ENCODE results near the gene CYP24A1. TPM values are rescaled to one million over a fixed set of nuclear protein-coding genes. Genes with fewer than 3 reads are reported as not detected.

The CYP24A1 gene
- total RNA-seq, 2 donors from 2014 or later: not detected

DNA sequence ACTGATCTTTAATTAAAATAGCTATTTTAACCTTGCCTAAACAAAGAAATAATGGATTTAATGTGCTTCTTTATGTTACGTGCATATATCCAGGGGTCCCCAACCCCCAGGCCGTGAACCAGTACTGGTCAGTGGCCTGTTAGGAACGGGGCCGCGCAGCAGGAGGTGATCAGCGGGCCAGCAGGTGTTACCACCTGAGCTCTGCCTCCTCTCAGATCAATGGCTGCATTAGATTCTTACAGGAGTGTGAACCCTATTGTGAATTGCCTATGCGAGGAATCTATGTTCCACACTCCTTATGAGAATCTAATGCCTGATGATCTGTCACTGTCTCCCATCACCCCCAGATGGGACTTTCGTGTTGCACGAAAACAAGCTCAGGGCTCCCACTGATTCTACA is 8.8 kb downstream of the CYP24A1 start:
- no peaks in the 10 kb centered on the region for H3K4me1 ChIP-seq
- H3K27me3 ChIP-seq: no peaks in the 10 kb centered on the region
- no peaks in the 10 kb centered on the region for H3K9me3 ChIP-seq
- ATAC-seq: no peak
- intact Hi-C loops (cut with DNase I): no loop called here
- DNase-seq: no peak
- 83 to 86% methylated on average over 9 of the region's 9 CpGs for WGBS, 2 donors
- no peak overlapping the region for H3K4me3 ChIP-seq
- no peak for TF ChIP-seq POLR2A (IDR thresholded peaks at IDR 0.05)
- H3K27ac ChIP-seq: no peak overlapping the region
- H3K36me3 ChIP-seq (replicated peaks in 1 of 2; ENCODE audit: insufficient read depth in 1 of 2, low read depth in 2 of 2): no peaks in the 10 kb centered on the region

DNA sequence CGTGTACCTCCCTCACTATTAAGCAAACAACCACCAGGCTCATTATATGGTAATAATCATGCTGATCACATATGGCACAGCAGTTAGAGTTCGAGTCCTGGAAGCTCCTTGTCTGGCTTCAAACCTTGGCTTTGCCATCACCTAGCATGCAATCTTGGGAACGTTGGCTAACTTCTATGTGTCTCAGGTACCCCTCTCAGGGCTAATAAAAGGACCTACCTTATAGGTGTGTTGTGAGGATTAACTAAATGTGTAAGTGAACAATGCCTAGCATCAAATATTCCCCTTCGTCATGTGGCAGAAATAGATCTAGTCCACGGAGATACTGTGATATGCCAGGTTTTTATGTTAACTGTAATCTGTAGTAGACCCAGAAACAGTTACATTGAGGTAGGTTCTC is 10.4 kb downstream of the CYP24A1 start:
- no peak overlapping the region for H3K27ac ChIP-seq
- no peak for DNase-seq
- no peaks in the 10 kb centered on the region for H3K27me3 ChIP-seq
- no peak overlapping the region for H3K4me3 ChIP-seq
- no peaks in the 10 kb centered on the region for H3K36me3 ChIP-seq (replicated peaks in 1 of 2; ENCODE audit: insufficient read depth in 1 of 2, low read depth in 2 of 2)
- no peak for TF ChIP-seq POLR2A (IDR thresholded peaks at IDR 0.05)
- TF ChIP-seq, protein P1, sequence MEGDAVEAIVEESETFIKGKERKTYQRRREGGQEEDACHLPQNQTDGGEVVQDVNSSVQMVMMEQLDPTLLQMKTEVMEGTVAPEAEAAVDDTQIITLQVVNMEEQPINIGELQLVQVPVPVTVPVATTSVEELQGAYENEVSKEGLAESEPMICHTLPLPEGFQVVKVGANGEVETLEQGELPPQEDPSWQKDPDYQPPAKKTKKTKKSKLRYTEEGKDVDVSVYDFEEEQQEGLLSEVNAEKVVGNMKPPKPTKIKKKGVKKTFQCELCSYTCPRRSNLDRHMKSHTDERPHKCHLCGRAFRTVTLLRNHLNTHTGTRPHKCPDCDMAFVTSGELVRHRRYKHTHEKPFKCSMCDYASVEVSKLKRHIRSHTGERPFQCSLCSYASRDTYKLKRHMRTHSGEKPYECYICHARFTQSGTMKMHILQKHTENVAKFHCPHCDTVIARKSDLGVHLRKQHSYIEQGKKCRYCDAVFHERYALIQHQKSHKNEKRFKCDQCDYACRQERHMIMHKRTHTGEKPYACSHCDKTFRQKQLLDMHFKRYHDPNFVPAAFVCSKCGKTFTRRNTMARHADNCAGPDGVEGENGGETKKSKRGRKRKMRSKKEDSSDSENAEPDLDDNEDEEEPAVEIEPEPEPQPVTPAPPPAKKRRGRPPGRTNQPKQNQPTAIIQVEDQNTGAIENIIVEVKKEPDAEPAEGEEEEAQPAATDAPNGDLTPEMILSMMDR (IDR thresholded peaks at IDR 0.05): no peak
- H3K9me3 ChIP-seq: no peaks in the 10 kb centered on the region
- WGBS, 2 donors: 60 to 72% methylated on average over 5 of the region's 5 CpGs
- intact Hi-C loops (cut with DNase I): no loop called here
- ATAC-seq: no peak
- H3K4me1 ChIP-seq: no peaks in the 10 kb centered on the region

DNA sequence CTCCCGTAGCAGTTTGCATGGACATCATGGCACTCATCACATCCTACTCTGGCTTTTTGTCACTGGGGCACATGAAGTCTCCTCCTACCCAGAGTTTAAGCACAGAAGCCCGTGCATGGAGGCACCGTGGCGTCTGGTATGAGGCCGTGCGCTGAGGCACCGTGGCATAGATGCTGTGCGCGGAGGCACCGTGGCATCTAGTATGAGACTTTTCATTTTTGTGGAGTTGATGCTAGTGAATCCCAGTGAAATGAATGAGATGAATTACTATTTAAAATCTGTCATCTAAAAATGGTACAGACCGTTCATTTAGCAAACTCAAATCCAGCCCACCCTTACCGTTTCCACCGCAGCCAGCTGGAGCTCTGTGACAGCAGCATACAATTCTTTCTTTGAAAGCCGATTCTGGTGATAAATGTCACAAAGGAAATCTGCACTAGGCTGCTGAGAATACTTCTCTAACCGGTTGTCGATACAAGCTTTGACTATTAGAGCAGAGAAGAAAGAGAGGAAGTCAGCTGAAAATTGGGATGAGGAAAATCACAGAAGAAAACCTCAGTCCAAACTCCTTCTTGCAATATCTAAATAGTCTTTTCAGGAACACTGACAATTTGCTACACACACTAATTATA is 11.3 kb downstream of the CYP24A1 start:
- Histone ChIP-seq H3K4me1 (no peaks in the 10 kb centered on the region), H3K27me3 (no peaks in the 10 kb centered on the region), H3K9me3 (no peaks in the 10 kb centered on the region), H3K27ac (no peak overlapping the region), H3K36me3 (replicated peaks in 1 of 2; ENCODE audit: insufficient read depth in 1 of 2, low read depth in 2 of 2) (no peaks in the 10 kb centered on the region), H3K4me3 (no peak overlapping the region)
- intact Hi-C loops (cut with DNase I): no loop called here
- WGBS, 2 donors: 32 to 49% methylated on average over 16 of the region's 16 CpGs
- DNase-seq (no peak), ATAC-seq (no peak)
- TF ChIP-seq POLR2A (IDR thresholded peaks at IDR 0.05): no peak
- TF ChIP-seq, protein P1 (IDR thresholded peaks at IDR 0.05): no peak

DNA sequence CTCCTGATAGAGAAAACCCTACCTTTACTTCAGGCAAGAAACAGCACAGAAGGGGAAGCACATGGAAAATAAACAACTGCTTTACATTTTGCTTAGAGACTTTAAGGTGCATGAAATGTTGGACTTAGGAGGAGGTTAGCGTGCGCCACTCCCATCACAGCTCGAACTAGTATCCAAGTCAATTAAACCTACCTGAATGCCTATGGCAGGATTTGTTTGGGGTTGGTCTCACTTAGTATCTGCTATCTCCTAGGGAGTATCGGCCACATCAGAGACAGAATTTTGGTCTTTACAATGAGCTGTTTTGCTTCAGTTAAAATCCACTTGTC is 12.0 kb downstream of the CYP24A1 start:
- no peaks in the 10 kb centered on the region for H3K36me3 ChIP-seq (replicated peaks in 1 of 2; ENCODE audit: insufficient read depth in 1 of 2, low read depth in 2 of 2)
- DNase-seq: no peak
- H3K9me3 ChIP-seq: no peaks in the 10 kb centered on the region
- intact Hi-C loops (cut with DNase I): no loop called here
- no peak for ATAC-seq
- no peaks in the 10 kb centered on the region for H3K27me3 ChIP-seq
- H3K27ac ChIP-seq: no peak overlapping the region
- no peak for TF ChIP-seq POLR2A (IDR thresholded peaks at IDR 0.05)
- TF ChIP-seq, protein P1 (IDR thresholded peaks at IDR 0.05): no peak
- no peak overlapping the region for H3K4me3 ChIP-seq
- H3K4me1 ChIP-seq: no peaks in the 10 kb centered on the region
- 85 to 88% methylated on average over 4 of the region's 4 CpGs for WGBS, 2 donors

DNA sequence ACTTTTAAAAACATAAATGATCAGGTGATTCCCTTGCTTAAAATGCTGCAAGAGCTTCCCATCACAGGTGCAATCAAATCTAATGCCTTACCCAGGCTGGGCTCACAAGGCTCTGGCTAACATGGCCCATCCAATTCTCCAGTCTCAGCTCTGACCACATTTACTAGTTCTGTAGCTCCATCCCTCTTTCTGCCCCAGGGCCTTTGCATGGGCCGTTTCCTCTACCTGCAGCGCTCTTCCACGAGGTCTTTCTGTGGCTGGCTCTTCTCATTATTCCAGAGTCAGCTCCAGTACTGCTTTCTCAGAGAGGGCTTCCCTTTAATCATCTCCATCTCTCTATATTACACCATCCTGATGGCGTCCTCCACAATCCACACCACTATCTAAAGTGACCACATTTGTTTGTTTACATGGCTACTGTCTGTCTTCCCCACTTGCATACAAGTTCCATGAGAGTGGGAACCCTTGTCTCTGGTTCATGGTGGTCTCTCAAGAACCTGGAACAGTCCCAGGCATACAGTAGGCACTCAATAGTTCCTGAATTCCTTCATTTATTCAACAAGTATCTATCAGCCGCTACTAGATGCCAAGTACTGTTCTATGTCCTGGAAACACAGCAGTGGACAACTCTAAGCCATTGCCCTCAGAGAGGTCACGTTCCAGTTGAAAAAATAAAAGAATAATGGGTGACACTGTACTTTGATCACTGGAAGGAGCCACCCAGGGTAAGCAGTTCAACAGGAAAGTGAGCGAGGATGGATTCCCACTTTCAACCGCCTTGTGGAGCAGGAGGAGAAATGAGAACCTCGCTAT is 12.6 kb downstream of the CYP24A1 start:
- DNase-seq (no peak), ATAC-seq (no peak)
- TF ChIP-seq POLR2A (IDR thresholded peaks at IDR 0.05): no peak
- TF ChIP-seq, protein P1 (IDR thresholded peaks at IDR 0.05): no peak
- Histone ChIP-seq H3K4me1 (no peaks in the 10 kb centered on the region), H3K36me3 (replicated peaks in 1 of 2; ENCODE audit: insufficient read depth in 1 of 2, low read depth in 2 of 2) (no peaks in the 10 kb centered on the region), H3K9me3 (no peaks in the 10 kb centered on the region), H3K27ac (no peak overlapping the region), H3K27me3 (no peaks in the 10 kb centered on the region), H3K4me3 (no peak overlapping the region)
- intact Hi-C loops (cut with DNase I): no loop called here
- 78 to 79% methylated on average over 9 of the region's 9 CpGs for WGBS, 2 donors
